HG03442 (cell line): ENCODE data around the gene IFFO2.
"Not testable (repeated sequence)": the region's sequence is repeated elsewhere in the genome, so short reads cannot be mapped to it uniquely, and the experiment has no call there.

Experiments used
- ATAC-seq: cut with Tn5 transposase; IDR thresholded peaks from one replicate; pipeline ENCODE4 v1.9.1; 2021; ENCODE audit warnings: mild to moderate bottlenecking, moderate library complexity; ENCODE audit not compliant: unreplicated experiment

IFFO2 gene

DNA sequence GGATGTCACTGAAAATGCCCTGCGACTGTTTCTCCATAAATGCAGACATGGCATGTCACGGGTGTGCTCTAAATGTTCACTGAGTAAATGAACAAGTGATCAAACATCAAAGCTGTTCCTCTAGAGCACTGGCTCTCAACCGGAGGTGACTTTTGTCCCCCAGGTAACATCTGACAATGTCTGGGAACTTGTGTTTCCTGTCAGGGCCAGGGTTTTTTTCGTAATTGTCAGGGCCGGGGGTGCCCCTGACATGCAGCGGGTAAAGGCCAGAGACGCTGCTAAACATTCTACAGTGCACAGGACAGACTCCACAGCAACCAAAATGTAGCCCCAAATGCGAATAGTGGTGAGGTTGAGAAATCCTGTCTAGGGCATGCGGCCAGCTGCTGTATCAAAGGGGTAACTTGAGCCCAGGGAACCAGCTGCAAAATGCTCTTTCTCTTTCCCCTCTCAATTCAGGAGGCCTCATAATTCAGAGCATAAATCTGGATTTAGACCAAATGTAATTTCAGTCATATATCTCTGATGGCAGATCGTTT is 56.1 kb downstream of the IFFO2 start:
- ATAC-seq, result no peak

DNA sequence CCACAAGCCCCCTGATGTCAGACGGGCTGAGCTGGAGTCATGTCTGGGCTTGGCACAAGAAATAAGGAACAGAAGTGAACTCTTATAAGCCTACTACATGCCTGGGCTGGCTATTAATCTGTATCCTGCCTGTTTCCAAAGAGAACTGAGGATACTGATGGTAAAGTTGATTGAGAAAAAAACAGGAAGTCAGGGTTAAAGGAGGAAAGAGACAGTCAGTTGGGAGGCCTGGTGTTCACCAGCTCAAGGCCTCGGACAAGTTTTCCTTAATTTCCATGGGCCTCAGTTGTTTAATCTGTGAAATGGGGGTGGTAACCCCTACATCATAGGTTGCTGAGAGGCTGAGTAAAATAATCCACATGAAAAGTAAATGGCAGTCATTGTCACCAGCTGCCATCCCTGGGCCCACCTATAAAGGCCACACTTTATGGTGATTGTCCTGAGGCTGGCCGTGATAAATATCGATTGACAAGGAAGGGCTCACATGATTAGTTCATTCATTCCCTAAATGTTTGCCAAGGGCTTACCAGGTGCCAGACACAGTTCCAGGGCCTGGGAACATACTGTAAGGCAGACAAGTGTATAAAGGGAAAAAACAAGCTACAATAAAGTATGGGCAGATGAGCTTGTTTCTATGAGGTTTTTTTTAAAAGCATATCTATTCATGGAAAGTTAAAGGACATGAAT is 57.0 kb downstream of the IFFO2 start:
- ATAC-seq, result no peak

DNA sequence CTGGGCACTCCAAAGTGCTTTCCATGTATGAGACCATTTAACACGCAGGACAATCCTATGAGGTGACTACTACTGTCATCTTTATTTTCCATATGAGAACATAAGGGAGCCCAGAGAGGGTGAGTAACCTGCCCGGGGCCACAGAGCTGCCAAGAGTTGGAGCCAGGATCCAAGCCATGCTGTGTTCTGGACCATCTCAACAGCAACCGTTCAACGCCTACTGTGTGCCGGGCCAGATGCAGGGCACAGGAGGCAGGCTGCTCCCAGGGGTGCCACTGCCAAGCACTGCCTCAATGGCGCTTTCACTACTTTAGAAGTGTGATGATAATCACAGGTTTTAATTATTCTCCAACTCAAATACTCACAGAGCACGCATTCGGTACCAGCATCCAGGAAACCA is 57.9 kb downstream of the IFFO2 start:
- ATAC-seq, result no peak

DNA sequence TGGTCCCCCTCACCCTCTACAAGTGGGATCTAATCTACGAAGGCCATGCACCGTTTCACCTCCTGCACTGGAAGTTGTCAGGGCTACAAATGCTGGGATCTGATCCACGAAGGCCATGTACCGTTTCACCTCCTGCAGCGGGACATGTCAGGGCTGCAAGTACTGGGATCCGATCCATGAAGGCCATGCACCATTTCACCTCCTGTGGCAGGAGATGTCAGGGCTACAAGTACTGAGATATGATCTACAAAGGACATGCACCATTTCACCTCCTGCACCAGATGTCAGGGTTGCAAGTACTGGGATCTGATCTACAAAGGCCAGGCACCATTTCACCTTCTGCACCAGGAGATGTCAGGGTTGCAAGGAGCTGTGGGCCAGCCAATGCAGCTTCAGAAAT is 61.2 kb downstream of the IFFO2 start:
- ATAC-seq, result no peak

DNA sequence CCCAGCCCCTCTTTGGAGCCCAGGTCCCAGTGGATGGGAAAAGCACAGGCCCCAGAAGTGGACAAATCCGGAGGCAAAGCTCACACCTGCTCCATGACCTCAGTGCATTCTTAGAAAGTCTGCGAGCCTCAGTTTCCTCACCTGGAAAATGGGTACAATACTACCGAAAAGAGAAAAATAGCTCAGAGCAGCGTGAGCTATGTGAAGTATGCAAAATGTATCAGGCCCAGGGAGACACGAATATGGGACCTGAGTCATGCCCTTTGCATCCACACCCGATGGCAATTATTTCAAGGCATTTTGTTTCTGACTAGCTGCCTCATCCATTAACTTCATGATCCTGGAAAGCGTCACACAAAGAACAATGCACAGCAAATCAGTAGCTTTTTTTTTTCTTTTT is 63.4 kb downstream of the IFFO2 start:
- ATAC-seq, result no peak

DNA sequence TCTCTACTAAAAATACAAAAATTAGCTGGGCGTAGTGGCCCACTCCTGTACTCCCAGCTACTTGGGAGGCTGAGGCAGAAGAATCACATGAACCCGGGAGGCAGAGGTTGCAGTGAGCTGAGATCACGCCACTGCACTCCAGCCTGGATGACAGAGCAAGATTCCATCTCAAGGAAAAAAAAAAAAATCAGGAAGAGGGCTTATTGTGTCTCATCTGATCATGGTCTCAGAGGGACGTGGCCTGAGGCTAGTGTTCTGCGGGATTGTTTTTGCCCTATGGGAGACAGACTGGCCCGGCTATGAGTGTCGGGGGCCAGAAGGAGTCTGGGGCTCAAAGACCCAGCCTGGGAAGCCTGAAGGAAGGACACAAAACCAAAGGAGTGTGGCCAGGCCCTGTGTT is 64.6 kb downstream of the IFFO2 start:
- not testable (repeated sequence) for ATAC-seq

DNA sequence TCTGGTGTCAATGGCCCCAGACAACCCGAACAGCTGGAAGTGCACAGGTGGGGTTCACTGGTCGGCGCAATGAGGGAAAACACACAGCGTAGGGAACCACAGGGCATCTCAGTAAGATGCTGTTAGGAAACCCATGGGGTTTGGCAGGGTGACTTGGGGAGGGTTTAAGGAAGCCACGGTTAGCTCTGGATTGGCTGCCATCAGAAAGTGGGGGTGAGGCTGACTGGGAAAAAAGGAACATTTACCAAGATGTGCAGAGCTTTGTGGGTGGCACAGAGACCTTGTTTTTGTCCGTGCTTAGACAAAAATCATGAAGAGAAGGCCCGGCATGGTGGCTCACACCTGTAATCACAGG is 65.1 kb downstream of the IFFO2 start:
- ATAC-seq, result no peak

DNA sequence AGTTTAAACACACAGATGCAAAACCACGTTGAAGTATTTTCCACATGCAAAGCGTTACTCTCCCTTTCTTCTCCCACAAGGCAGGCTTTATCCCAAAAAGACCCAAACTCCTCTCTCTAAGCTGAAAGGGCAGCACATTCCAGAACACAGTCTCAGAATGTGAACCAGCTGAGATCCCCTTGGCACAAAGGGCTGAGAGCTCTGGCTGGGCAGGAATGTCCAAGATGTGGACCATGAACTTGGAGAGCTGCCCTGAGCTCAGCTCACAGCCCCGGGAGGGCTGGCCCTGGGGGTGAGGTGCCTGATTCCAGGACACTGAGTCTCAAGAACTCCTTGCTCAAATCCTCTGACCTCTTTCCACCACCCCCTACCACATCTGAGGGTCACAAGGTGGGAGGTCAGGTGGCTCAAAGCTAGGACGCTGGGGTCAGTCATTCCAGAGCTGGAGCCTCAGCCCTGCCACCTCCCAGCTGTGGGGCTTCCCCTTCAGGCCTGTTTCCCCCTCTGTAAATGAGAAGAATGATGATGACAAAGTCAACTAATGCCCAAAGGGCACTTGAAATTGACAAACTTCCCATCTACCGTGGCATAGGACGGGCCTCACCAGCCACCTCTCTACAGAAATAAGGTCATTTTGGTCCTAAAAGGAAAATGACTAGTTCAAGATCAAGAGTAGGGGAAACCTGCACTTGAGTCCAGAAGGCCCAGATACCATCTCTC is 65.6 kb downstream of the IFFO2 start:
- no peak for ATAC-seq

DNA sequence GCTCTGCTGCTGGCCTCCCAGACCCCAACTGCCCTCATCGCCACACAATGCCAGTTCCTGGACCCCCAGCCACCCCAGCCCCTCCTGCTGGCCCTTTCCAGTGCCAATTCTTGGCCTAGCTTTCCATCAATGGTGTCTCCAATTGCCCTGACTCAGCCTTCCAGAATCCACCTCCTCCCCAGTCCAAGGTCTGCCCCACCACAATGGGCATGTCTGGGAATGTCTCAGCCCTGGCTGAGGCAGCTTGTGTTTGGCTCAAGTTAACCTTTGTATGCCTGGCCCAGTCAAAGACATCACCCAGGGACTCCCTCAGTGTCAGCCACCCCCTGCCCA is 70.5 kb downstream of the IFFO2 start:
- ATAC-seq, result no peak

DNA sequence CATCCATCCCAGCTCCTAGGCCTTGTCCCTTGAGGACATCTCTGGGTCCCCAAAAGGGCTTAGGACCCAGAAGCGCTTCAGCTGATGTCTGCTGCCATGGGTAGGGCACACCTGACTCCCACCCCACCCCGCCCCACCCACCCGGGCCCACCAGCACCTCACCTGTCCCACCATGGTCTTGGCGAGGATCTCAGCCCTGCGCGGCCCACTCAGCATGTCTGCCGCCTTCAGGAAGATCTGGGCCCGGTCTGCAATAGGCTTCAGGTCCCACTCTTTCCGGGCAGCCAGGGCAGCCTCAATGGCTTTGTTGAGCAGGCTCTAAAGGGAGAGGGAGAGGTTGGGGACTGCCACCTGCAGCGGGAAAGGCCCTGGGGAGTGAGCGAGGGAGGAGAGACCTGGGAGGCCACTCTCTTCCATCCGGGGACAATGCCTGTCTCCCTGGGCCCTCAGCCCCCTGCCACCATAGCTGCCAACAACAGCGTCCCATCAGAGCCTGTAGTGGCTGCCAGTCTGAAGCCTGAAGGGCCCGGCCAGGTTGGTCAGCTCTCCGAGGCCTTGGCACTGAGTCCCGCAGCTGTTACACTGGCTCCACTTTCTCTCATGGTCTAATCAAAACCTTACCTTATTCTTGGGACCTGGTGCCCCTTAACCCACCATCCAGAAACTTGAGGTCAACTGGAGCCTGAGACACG is 71.0 kb downstream of the IFFO2 start:
- no peak for ATAC-seq

DNA sequence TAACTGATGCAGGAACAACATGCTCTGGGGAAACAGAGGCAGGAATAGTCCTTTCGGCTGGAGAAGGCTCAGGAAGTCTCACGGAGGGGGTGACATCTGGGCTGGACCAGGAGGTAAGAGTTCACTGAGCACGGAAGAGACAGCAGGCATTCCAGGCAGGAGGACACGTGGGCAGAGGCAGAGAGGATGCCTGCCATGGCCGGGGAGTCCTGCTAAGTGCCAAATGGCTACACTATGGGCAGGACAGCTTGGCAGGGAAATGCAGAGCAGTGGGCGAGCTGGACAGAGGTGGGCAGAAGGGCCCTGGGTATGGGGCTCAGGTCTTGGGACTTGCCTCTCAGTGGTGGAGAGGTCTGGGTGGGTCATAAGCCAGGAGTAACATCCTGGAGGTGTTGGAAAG is 71.7 kb downstream of the IFFO2 start:
- no peak for ATAC-seq

DNA sequence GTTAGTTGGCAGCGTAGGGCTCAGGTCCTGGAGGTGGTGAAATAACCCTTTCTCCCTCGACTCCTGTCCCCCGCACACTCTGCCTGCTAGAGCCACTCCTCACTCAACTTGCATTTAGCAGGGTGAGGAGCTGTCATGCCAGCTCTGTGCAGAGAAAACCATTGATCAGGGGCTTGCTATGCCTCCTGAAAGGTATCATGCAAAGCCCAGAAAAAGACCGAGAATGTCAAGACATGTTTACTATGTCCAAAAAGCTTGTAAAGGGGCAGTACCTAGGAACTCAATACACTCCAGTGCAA is 72.1 kb downstream of the IFFO2 start:
- ATAC-seq, result no peak

DNA sequence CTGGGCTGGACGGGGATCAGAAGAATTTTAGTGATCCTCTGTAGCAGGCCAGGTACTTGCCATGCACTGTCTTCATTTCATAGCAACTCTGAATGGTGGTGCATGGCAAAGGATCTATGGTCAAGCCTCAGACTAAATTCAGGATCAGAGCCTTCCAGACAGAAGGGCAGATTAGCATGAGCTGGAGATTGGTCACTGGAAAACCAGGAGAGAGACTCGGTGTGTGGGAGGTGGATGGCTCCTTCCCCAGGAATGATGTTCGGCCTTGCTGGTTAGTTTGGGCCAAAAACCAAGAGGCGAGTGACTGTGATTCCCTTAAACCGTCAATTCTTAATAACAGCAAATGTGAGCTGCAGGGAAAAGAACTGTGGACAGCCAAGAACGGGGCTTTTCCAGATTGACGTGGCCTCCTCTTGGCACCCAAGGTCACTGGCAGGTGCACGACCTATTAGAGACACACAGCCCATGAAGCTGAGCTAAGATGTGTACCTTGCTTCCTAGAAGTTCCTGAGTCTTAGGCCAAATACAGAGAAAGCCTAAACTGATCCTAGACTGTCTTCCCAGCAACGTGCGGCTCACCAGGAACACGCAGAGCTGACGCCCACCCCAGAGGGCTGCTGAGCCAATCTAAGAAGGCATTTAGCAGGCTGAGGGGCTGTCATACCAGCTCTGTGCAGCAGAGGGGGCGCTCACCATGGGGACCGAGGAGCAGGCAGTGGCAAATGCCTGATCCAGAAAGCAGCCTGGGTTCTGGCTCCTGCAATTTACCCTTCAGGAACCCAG is 72.6 kb downstream of the IFFO2 start:
- ATAC-seq, result no peak

DNA sequence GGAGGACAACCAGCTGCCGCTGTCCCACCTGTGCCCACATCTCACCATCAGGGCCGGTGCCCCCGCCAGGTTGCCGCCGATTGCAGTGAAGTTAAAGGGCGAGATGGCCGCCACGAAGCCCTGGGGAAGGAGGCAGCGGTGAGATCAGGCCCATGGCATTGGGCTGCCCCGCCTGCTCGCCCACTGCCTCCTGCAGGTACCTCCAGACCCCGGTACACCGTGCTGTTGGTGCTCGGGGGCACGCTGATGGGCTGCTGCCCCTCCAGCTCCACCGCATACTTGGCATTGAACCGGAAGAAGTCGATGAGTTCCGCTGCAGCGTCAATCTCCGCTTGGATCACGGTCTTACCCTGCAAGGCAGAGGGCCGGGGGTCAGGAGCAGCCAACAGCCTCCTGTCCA is 73.4 kb downstream of the IFFO2 start:
- no peak for ATAC-seq

DNA sequence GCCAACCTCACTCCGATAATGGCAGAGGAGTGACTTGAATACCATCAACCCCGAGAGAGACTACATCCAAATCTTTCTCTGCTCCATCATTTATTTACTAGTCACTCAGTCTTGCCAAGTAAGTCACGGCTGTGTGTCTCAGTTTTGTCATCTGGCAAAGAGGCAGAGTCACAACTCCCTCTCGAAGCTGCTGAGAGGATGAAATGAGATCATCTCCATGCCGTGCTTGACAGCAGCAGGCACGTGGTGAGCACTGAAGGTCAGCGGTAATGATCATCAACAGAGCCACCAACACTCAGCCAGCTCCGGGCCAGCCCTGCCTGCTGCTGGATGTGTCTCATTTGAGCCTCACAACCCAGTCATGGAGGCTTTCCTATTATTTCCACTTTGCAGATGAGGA is 74.0 kb downstream of the IFFO2 start:
- ATAC-seq, result no peak

DNA sequence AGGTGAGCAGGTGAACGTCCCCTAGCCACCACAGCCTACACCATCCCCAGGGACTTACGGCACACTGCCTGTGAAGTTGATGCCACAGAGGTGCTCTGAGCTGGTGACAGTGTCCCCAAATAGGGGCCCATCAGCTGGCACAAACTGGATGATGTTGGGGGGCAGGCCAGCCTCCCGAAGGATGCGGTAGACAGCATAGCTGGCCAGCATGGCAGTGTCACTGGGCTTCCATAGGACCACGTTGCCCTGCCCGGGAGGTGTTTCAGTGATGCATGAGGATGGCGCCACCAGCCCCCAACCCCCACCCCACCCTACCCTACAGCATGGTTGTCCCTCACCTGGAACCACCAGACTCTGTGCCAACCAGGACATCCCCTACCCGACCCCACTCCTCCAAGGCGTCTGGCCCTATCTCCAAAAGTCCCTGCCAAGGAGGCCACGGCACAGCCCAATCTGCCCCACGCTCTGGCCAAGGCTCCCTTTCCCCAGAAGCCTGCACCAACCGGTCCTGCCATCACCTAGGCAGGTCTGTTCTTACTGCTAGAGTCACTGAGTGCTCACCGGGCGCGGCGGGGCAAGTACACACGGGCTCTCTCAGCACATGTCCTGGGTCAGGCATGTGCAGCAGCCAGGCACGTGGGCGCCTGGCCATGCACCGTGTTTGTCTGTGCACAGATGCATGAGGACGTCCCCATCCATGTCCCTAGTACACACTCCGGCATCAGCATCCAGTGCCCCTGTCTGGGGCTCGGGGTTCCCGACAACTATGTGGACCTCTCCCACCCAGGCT is 74.6 kb downstream of the IFFO2 start:
- no peak for ATAC-seq

DNA sequence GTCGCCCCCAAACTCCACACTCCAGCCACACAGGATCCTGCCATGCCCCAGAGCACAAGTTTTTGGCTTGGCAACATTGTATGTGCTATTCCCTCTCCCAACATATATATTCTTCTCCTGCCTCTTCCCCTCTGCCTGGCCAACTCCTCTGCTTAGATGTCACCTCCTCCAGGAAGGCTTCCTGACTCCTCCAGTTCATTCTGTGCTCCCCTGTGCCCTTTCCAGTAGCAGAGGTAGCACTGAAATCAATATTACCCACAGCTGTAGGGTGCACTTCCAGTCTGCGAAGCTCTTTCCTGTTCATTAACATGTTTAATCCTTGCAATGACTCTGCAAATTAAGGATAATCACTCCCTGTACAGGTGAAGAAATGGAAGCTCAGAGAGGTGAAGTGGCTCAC is 75.3 kb downstream of the IFFO2 start:
- no peak for ATAC-seq

DNA sequence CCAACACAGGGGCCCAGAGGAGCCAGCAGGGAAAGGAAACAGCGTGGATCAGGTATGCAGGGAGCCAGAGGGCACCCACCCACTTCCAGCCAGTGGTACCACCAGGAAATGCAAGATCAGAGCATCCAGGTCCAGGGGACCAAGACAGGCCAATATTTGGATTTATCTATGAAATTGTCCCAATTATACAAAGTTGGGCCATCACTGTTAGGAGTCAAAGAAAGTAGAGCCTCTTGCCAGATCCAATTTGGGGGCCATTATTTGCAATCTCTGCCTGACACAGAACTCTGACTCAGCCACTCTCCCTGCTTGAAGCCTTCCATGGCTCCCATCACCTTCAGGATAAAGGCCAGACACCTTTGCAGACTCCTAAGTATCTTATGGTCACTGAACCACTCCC is 75.9 kb downstream of the IFFO2 start:
- ATAC-seq, result no peak

DNA sequence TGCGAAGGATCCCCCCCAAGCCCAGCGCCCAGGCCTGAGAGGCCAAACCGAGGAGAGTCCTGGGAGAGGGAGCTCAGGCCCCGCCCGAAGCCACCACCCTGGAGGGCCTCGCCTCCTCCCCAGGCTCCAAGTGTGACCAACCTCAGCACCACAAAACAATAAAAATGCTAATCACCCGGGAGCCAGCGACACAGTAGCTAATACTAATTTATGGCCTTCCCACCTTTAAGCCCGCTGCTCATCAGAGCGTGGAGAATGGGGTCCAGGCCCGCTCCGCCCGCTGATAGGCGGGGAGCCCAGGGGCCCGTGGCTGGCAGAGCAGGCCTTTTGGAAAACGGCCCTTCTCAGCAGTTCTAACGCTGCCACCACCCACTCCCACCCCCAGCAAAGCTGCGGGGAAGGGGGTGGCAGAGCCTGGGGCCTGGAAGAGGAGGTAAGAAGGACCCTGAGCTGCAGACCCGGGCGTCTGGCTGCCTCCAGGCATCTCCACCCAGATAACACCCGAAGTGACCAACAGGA is 76.6 kb downstream of the IFFO2 start:
- ATAC-seq, result no peak

DNA sequence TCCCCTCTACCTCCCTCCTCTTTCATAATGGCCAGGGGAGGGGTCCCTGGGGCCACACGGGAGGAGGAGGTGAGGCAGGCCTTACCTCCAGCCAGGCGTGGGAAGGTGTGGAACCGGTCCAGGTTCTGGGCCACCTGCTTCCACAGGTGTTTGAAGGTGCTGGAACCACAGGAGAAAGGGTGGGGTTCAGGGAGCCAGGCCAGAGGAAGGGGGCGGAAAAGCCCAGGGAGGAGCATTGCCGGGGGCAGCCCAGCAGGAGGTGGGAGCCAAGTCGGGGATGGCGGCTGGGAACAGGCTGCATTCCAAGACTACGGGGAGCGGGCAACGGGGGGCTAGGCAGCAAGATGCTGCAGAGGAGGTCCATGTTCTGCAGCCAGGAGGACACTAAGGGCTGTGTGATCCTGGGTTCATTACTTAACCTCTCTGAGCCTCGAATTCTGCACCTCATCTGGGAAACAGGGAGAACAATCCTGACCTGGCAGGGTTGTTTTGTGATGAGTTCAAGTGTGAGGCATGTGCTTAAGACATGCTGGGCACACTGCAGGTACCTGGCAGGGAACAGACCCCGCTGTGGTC is 77.2 kb downstream of the IFFO2 start:
- no peak for ATAC-seq
